ENCODE results near the gene ZBTB37. TPM values are rescaled to one million over a fixed set of nuclear protein-coding genes. Genes with fewer than 3 reads are reported as not detected.
"Not testable (repeated sequence)": the region's sequence is repeated elsewhere in the genome, so short reads cannot be mapped to it uniquely, and the experiment has no call there.

The ZBTB37 gene
- total and polyA plus RNA-seq, 9 donors = 2.6 to 10.9 (median 4.6) TPM

DNA sequence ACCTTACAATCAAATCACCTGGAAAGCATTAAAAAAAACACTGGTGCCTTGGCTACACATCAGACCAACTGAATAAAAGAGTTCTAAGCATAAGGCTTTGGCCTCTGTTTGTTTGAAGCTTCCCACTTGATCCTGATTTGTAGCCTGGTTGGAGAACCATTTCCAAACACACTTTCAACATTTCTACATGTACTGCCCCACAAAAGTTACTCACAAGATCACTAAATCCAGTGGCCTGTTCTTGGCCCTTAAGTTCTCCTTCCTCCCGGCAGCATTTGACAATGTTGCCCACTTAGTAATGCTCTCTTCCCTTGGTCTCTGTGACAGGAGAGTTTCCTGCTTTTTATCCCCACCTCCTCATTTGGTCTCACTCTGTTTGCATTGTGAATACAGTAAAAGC lies 12.2 kb upstream of the ZBTB37 start:
- no peaks in the 10 kb centered on the region for H3K27me3 ChIP-seq (ENCODE audit: control insufficient read depth, insufficient read depth, low read length)
- H3K36me3 ChIP-seq (ENCODE audit: control insufficient read depth, insufficient read depth, low read length) = peaks cover 29% of the 10 kb centered on the region
- no peaks in the 10 kb centered on the region for H3K9me3 ChIP-seq (replicated peaks; ENCODE audit: control insufficient read depth, low read depth, low read length)
- no peaks in the 10 kb centered on the region for H3K4me1 ChIP-seq (ENCODE audit: control insufficient read depth, insufficient read depth, low read length)
- H3K4me3 ChIP-seq (ENCODE audit: low read length) = no peak overlapping the region
- H3K27ac ChIP-seq (ENCODE audit: low read length) = no peak overlapping the region
- WGBS (ENCODE audit: insufficient coverage) = 80% methylated on average over 1 of the region's 1 CpG
- DNase-seq = no peak

DNA sequence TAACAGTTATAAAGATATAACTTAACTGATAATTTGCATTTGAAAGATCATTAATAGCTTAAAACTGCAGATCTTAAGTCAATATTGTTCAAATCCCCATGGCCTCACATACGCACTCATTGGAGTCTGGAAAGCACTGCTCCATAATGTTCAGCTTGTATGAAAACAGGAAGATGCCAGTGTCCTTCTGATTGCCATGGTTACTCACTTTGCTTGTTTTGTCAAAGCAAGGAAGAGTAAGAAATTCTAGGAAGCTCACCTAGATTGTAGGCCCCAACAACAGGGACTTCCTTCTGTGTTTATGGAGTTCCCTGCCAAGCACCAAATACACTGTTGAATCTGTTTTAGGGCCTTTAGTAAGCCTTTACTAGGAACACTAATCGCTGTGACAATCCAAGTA lies 11.3 kb upstream of the ZBTB37 start:
- H3K27ac ChIP-seq (ENCODE audit: low read length) = no peak overlapping the region
- no peak for DNase-seq
- WGBS (ENCODE audit: insufficient coverage) = no CpG with 5 or more reads among the region's 2 CpGs
- no peaks in the 10 kb centered on the region for H3K27me3 ChIP-seq (ENCODE audit: control insufficient read depth, insufficient read depth, low read length)
- H3K36me3 ChIP-seq (ENCODE audit: control insufficient read depth, insufficient read depth, low read length) = peaks cover 34% of the 10 kb centered on the region
- H3K4me3 ChIP-seq (ENCODE audit: low read length) = no peak overlapping the region
- H3K4me1 ChIP-seq (ENCODE audit: control insufficient read depth, insufficient read depth, low read length) = no peaks in the 10 kb centered on the region
- H3K9me3 ChIP-seq (replicated peaks; ENCODE audit: control insufficient read depth, low read depth, low read length) = no peaks in the 10 kb centered on the region

DNA sequence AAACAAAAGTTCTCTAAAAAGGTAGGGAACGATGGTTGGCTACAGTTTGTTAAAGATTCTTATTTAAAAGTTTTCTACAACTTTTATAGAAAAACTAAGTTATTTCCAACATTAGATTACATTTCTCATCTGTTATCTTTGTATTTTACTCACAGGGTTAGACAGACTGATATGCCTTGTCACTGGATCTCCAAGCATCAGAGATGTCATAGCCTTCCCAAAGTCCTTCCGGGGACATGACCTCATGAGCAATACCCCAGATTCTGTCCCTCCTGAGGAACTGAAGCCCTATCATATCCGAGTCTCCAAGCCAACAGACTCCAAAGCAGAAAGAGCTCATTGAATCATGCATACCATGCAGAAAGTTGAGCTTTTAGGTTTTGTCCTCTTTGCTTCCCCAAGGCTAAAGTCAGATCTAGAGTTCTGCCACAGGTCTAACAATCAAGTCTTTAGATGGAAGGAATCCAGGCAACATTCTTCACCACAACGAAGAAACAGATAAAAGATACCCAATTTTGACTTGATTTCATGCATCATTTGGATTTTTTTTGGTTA lies 10.7 kb upstream of the ZBTB37 start:
- Histone ChIP-seq H3K27me3 (ENCODE audit: control insufficient read depth, insufficient read depth, low read length) (no peaks in the 10 kb centered on the region), H3K27ac (ENCODE audit: low read length) (no peak overlapping the region), H3K36me3 (ENCODE audit: control insufficient read depth, insufficient read depth, low read length) (peaks cover 37% of the 10 kb centered on the region), H3K4me3 (ENCODE audit: low read length) (no peak overlapping the region), H3K9me3 (replicated peaks; ENCODE audit: control insufficient read depth, low read depth, low read length) (no peaks in the 10 kb centered on the region), H3K4me1 (ENCODE audit: control insufficient read depth, insufficient read depth, low read length) (no peaks in the 10 kb centered on the region)
- 92% methylated on average over 2 of the region's 4 CpGs for WGBS (ENCODE audit: insufficient coverage)
- no peak for DNase-seq

DNA sequence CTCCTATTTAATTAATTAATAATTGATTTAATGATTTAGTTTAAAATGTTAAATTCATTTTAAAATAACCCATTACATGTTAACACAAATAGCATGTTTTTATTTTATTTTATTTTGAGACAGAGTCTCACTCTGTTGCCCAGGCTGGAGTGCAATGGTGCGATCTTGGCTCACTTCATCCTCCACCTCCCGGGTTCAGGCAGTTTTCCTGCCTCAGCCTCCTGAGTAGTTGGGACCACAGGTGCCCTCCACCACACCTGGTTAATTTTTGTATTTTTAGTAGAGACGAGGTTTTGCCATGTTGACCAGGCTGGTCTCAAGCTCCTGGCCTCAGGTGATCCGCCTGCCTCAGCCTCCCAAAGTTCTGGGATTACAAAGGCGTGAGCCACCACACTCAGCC lies 8.6 kb upstream of the ZBTB37 start:
- H3K27ac ChIP-seq (ENCODE audit: low read length); H3K4me1 ChIP-seq (ENCODE audit: control insufficient read depth, insufficient read depth, low read length): not testable (repeated sequence)
- WGBS (ENCODE audit: insufficient coverage) = no CpG with 5 or more reads among the region's 5 CpGs

DNA sequence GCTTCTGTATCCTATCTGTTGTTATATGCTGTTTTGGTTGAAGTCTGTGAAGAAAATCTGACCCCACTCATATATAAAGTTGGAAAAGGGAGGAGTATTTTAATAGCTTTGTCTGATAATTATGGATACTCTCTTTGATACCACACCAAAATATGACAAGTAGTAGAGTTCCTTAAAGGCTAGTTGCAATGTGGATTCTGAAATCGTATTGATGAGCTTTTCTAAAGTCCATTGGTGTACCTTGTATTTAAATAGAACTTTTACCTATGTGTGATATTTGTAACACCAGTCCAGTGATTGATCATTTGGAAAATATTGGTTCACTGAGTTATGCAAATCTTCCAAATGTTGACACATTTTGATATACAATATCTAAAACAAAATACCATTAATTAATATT lies 8.1 kb upstream of the ZBTB37 start:
- H3K4me1 ChIP-seq (ENCODE audit: control insufficient read depth, insufficient read depth, low read length) = no peaks in the 10 kb centered on the region
- no peak for DNase-seq
- no peaks in the 10 kb centered on the region for H3K9me3 ChIP-seq (replicated peaks; ENCODE audit: control insufficient read depth, low read depth, low read length)
- no peaks in the 10 kb centered on the region for H3K27me3 ChIP-seq (ENCODE audit: control insufficient read depth, insufficient read depth, low read length)
- H3K4me3 ChIP-seq (ENCODE audit: low read length) = no peak overlapping the region
- H3K36me3 ChIP-seq (ENCODE audit: control insufficient read depth, insufficient read depth, low read length) = peaks cover 49% of the 10 kb centered on the region
- no CpG with 5 or more reads among the region's 1 CpG for WGBS (ENCODE audit: insufficient coverage)
- H3K27ac ChIP-seq (ENCODE audit: low read length) = no peak overlapping the region

More for the DNA sequence above, 8.6 kb upstream of the ZBTB37 start:
- not testable (repeated sequence) for DNase-seq; H3K27me3 ChIP-seq (ENCODE audit: control insufficient read depth, insufficient read depth, low read length); H3K4me3 ChIP-seq (ENCODE audit: low read length); H3K9me3 ChIP-seq (replicated peaks; ENCODE audit: control insufficient read depth, low read depth, low read length)
- peaks cover 44% of the 10 kb centered on the region for H3K36me3 ChIP-seq (ENCODE audit: control insufficient read depth, insufficient read depth, low read length)

DNA sequence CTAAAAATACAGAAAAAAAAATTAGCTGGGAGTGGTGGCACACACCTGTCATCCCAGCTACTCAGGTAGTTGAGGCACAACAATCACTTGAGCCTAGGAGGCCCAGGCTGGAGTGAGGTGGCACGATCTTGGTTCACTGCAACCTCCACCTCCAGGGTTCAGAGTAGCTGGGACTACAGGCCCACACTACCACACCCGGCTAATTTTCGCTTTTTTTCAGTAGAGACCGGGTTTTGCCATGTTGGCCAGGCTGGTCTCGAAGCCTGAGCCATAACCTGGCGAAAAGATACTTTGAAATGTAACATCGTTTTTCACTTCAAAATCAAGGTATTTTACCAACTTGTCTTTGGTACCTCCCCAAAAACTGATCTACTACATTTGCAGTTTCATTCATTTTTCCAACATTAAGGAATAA lies 6.4 kb upstream of the ZBTB37 start:
- H3K36me3 ChIP-seq (ENCODE audit: control insufficient read depth, insufficient read depth, low read length) = peaks cover 49% of the 10 kb centered on the region
- no peak for DNase-seq
- WGBS (ENCODE audit: insufficient coverage) = 92% methylated on average over 6 of the region's 7 CpGs
- no peaks in the 10 kb centered on the region for H3K27me3 ChIP-seq (ENCODE audit: control insufficient read depth, insufficient read depth, low read length)
- H3K27ac ChIP-seq (ENCODE audit: low read length) = no peak overlapping the region
- no peak overlapping the region for H3K4me3 ChIP-seq (ENCODE audit: low read length)
- peaks cover 5% of the 10 kb centered on the region for H3K4me1 ChIP-seq (ENCODE audit: control insufficient read depth, insufficient read depth, low read length)
- H3K9me3 ChIP-seq (replicated peaks; ENCODE audit: control insufficient read depth, low read depth, low read length) = no peaks in the 10 kb centered on the region

DNA sequence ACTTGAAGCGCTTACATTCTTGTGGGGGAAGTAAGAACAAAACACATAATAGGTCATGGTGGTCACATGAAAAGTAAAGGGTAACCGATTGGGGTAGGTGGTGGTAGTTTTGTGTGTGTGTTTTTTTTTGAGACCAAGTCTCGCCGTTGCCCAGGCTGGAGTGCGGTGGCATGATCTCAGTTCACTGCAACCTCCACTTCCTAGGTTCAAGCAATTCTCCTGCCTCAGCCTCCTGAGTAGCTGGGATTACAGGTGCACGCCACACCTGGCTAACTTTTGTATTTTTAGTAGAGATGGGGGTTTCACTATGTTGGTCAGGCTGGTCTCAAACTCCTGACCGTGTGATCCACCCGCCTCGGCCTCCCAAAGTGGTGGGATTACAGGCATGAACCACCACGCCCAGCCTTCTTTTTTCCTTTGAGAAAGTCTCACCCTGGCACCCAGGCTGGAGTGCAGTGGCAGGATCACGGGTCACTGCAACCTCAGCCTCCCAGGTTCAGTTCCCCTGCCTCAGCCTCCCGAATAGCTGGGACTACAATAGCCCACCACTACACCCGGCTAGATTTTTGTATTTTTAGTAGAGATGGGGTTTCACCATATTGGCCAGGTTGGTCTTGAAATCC lies 5.9 kb upstream of the ZBTB37 start:
- H3K36me3 ChIP-seq (ENCODE audit: control insufficient read depth, insufficient read depth, low read length) = peaks cover 47% of the 10 kb centered on the region
- H3K27me3 ChIP-seq (ENCODE audit: control insufficient read depth, insufficient read depth, low read length); DNase-seq; H3K27ac ChIP-seq (ENCODE audit: low read length); H3K4me3 ChIP-seq (ENCODE audit: low read length); H3K4me1 ChIP-seq (ENCODE audit: control insufficient read depth, insufficient read depth, low read length); H3K9me3 ChIP-seq (replicated peaks; ENCODE audit: control insufficient read depth, low read depth, low read length): not testable (repeated sequence)
- WGBS (ENCODE audit: insufficient coverage) = 67% methylated on average over 3 of the region's 13 CpGs

DNA sequence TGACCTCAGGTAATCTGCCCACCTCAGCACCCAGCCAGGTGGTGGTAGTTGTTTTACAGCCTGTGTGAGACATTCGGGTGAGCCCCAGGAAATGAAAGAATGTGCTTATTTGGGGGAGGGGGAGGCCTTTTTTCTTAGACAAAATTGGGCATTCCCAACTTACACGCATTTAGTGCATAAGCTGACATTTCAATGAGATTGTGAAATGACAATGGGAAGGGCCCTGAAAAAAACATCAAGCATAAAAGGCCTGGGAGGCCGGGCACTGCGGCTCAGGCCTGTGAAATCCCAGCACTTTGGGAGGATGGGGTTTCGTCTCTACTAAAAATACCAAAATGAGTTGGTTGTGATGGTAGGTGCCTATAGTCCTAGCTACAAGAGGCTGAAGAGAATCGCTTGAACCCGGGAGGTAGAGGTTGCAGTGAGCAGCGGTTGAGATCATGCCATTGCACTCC lies 5.4 kb upstream of the ZBTB37 start:
- Histone ChIP-seq H3K4me3 (ENCODE audit: low read length) (no peak overlapping the region), H3K36me3 (ENCODE audit: control insufficient read depth, insufficient read depth, low read length) (peaks cover 47% of the 10 kb centered on the region), H3K9me3 (replicated peaks; ENCODE audit: control insufficient read depth, low read depth, low read length) (no peaks in the 10 kb centered on the region), H3K27ac (ENCODE audit: low read length) (no peak overlapping the region), H3K27me3 (ENCODE audit: control insufficient read depth, insufficient read depth, low read length) (no peaks in the 10 kb centered on the region), H3K4me1 (ENCODE audit: control insufficient read depth, insufficient read depth, low read length) (peaks cover 8% of the 10 kb centered on the region)
- 69% methylated on average over 3 of the region's 8 CpGs for WGBS (ENCODE audit: insufficient coverage)
- DNase-seq = no peak

DNA sequence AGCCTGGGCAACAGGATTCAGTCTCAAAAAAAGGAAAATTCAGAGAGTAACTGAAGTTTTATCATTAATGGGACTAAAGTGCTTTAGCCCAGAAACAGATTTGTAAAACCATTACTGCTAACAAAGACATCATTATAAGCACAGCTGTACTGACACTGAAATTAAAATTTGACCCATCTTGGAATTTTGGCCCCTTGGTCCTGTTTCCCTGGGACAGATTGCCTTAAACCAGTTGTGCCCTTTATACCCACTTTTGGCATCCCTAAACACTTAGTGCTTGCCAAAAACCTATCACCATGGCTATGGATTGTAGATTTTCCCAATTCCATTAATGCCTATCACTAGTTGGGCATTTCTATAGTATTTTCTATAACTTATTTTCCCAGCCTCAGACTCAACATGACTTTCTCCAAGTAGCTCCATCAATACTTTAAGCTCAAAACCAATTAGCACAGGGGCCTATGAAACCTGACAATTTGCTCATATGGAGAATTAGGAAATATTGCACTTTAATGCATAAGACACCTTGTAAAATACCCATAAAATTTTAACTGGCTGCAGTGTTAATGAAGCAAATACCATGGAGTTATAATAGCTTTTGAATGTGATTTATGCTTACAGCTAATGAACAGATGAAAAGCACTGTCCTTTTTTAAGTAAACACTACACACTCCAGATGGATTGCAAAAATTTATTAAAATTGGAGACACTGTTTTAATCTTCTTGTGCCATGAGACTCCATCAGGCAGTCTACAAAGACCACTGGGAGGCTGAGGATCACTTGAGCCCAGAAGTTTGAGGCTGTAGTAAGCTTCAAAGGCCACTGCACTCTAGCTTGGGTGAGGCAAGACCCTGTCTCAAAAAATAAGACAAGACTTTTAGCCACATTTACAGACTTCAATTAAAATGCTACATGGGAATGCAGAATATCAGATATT lies 4.7 kb upstream of the ZBTB37 start:
- no peak for DNase-seq
- Histone ChIP-seq H3K27ac (ENCODE audit: low read length) (no peak overlapping the region), H3K4me3 (ENCODE audit: low read length) (no peak overlapping the region), H3K27me3 (ENCODE audit: control insufficient read depth, insufficient read depth, low read length) (no peaks in the 10 kb centered on the region), H3K36me3 (ENCODE audit: control insufficient read depth, insufficient read depth, low read length) (peaks cover 47% of the 10 kb centered on the region), H3K4me1 (ENCODE audit: control insufficient read depth, insufficient read depth, low read length) (peaks cover 8% of the 10 kb centered on the region), H3K9me3 (replicated peaks; ENCODE audit: control insufficient read depth, low read depth, low read length) (no peaks in the 10 kb centered on the region)

DNA sequence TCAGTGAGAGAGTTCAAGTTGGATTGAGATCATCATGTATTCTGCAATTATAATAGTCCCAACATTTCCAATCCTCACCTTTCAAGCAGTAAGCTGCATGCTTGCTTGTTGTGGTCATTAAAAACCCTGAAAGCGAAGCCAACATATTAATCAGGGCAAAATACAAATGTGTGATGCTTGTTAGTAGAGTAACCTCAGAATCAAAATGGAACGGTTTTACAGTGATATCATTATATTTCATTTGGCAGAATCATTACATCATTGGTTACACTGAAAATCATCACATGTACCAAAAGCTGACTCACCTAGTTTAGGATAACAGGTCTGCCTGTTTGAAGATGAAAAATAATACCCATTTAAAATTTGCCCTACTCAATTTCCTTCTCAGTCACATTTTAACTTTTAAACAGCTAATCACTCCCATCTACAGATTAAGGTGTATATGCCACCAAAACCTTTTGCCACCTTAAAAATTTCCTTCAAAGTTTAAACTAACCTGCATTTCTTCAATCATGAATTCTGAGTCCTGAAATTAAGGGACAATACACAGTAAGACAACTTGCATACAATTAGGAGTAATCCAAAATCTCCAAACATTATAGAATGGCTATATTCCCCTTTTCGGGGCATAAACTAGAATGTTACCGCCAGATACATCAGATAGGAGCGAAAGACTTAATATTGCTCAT lies 3.9 kb upstream of the ZBTB37 start:
- no peak overlapping the region for H3K27ac ChIP-seq (ENCODE audit: low read length)
- peaks cover 47% of the 10 kb centered on the region for H3K36me3 ChIP-seq (ENCODE audit: control insufficient read depth, insufficient read depth, low read length)
- H3K4me3 ChIP-seq (ENCODE audit: low read length) = no peak overlapping the region
- H3K4me1 ChIP-seq (ENCODE audit: control insufficient read depth, insufficient read depth, low read length) = peaks cover 13% of the 10 kb centered on the region
- no CpG with 5 or more reads among the region's 5 CpGs for WGBS (ENCODE audit: insufficient coverage)
- no peaks in the 10 kb centered on the region for H3K9me3 ChIP-seq (replicated peaks; ENCODE audit: control insufficient read depth, low read depth, low read length)
- no peaks in the 10 kb centered on the region for H3K27me3 ChIP-seq (ENCODE audit: control insufficient read depth, insufficient read depth, low read length)
- no peak for DNase-seq
